DND-41 (cell line): ENCODE data around the gene LCTL.

Experiments used
- CTCF ChIP-seq: IDR thresholded peaks from 2 replicates; pipeline ENCODE4 v1.5.1; 2012; ENCODE audit warnings: borderline replicate concordance, low read length, moderate library complexity, mild to moderate bottlenecking; ENCODE audit not compliant: poor library complexity, severe bottlenecking; ENCODE audit errors: extremely low read depth
- EZH2 ChIP-seq: IDR thresholded peaks from 3 replicates; pipeline ENCODE4 v1.6.1; 2012; ENCODE audit warnings: borderline replicate concordance, low read depth, mild to moderate bottlenecking, moderate library complexity, low read length, inconsistent platforms; ENCODE audit not compliant: severe bottlenecking

GRCh38 chr15:66598095-66598815, 32.5 kb upstream of the LCTL start:
- TF ChIP-seq CTCF (no peak), EZH2 (no peak)
